SKM-1 treated with dmso at 0.1 percent for 144 hours (cell line): ENCODE results near the gene ZBTB17.
"Not testable (repeated sequence)": the region's sequence is repeated elsewhere in the genome, so short reads cannot be mapped to it uniquely, and the experiment has no call there.

Experiments
- DNase-seq: peaks from one replicate; lab custom pipeline; 2025; ENCODE audit not compliant: unreplicated experiment; lab: John Stamatoyannopoulos, UW

Gene ZBTB17

DNA sequence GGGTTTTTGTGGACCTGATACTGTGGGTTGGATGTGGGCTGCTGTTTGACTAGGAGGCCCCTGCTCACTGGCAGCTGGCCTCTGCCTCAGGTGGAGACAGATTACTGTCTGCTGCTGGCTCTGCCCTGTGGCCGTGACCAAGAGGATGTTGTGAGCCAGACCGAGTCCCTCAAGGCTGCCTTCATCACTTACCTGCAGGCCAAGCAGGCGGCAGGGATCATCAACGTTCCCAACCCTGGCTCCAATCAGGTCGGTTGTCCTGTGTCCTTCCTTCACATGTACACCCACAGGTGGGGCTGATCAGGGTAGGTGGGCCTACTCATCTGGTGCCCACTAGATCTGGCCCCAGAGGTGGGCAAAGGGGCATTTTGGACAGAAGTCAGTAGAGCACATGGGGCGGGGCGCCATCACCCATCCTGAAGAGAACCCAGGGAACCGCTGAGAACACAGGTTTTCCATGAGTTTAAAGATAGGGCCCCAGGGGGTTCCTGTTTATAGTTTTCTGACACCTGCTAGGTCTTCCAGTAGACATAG, 37.2 kb downstream of the ZBTB17 start:
- no peak for DNase-seq

DNA sequence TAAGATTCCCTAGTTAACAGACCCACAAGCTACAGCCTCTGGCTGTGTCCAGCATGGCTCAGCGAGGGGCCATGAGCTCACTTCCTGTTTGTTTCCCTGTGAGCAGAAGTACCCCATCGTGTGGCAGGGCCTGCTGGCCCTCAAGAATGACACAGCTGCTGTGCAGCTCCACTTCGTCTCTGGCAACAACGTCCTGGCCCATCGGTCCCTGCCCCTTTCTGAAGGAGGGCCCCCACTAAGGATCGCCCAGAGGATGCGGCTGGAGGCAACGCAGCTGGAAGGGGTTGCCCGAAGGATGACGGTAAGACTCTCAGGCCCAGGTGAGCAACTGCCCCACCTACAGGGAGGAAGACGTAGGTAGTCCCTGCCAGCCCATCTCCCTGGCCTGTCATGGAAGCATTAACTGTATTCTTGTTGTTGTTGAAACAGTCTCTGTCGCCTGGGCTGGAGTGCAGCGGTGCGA, 38.2 kb downstream of the ZBTB17 start:
- no peak for DNase-seq

DNA sequence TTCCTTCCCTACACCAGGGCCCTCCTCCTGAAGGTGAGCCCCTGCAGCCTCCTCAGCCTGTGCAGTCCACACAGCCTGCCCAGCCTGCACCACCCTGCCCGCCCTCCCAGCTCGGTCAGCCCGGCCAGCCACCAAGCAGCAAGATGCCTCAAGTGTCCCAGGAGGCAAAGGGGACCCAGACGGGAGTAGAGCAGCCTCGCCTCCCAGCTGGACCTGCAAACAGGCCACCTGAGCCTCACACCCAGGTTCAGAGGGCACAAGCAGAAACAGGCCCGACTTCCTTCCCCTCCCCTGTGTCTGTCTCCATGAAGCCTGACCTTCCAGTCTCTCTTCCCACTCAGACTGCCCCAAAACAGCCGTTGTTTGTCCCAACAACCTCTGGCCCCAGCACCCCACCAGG, 38.8 kb downstream of the ZBTB17 start:
- no peak for DNase-seq

DNA sequence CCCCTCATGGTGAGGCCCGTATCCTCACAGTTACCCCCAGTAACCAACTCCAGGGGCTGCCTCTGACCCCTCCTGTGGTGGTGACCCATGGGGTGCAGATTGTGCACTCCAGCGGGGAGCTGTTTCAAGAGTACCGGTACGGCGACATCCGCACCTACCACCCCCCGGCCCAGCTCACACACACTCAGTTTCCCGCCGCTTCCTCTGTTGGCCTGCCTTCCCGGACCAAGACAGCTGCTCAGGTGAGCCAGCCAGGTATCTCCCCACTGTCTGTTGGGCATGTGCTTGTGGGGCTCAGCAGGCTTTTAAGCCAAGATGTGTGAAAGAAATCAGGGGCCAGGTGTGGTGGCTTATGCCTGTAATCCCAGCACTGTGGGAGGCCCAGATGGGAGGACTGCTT, 39.9 kb downstream of the ZBTB17 start:
- DNase-seq = no peak

DNA sequence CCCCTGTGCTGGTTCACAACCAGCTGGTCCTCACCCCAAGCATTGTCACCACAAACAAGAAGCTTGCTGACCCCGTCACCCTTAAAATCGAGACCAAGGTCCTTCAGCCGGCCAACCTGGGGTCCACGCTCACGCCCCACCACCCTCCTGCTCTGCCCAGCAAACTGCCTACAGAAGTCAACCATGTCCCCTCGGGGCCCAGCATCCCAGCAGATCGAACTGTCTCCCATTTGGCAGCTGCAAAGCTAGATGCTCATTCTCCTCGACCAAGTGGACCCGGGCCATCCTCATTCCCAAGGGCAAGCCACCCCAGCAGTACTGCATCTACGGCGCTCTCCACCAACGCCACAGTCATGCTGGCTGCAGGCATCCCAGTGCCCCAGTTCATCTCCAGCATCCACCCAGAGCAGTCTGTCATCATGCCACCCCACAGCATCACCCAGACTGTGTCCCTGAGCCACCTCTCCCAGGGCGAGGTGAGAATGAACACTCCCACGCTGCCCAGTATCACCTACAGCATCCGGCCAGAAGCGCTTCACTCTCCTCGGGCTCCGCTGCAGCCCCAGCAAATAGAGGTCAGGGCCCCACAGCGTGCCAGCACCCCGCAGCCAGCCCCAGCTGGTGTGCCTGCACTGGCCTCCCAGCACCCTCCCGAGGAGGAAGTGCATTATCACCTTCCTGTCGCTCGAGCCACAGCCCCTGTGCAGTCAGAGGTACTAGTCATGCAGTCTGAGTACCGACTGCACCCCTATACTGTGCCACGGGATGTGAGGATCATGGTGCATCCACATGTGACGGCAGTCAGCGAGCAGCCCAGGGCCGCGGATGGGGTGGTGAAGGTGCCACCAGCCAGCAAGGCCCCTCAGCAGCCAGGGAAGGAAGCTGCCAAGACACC, 40.6 kb downstream of the ZBTB17 start:
- no peak for DNase-seq

DNA sequence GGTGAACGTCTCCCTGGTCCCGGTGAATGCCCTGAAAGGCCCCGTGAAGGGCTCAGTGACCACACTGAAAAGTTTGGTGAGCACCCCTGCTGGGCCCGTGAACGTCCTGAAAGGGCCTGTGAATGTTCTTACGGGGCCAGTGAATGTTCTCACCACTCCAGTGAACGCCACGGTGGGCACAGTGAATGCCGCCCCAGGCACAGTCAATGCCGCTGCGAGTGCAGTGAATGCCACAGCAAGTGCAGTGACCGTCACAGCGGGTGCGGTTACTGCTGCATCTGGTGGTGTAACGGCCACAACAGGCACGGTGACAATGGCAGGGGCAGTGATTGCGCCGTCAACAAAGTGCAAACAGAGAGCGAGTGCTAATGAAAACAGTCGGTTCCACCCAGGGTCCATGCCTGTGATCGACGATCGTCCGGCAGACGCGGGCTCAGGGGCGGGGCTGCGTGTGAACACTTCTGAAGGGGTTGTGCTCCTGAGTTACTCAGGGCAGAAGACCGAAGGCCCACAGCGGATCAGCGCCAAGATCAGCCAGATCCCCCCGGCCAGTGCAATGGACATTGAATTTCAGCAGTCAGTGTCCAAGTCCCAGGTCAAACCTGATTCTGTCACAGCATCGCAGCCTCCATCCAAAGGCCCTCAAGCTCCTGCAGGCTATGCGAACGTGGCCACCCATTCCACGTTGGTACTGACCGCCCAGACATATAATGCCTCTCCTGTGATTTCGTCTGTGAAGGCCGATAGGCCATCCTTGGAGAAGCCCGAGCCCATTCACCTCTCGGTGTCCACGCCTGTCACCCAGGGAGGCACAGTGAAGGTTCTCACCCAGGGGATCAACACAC, 41.5 kb downstream of the ZBTB17 start:
- no peak for DNase-seq

DNA sequence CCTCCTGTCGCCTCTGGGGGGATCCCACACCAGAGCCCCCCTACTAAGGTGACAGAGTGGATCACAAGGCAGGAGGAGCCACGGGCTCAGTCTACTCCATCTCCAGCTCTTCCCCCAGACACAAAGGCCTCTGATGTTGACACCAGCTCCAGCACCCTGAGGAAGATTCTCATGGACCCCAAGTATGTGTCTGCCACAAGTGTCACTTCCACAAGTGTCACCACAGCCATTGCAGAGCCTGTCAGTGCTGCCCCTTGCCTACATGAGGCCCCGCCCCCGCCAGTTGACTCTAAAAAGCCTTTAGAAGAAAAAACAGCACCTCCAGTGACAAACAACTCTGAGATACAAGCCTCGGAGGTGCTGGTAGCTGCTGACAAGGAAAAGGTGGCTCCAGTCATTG, 42.2 kb downstream of the ZBTB17 start:
- no peak for DNase-seq

DNA sequence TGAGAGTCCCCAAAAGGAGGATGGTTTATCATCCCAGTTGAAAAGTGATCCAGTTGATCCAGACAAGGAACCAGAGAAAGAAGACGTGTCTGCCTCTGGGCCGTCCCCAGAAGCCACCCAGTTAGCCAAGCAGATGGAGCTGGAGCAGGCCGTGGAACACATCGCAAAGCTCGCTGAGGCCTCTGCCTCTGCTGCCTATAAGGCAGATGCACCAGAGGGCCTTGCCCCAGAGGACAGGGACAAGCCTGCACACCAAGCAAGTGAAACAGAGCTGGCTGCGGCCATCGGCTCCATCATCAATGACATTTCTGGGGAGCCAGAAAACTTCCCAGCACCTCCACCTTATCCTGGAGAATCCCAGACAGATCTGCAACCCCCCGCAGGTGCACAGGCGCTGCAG, 43.3 kb downstream of the ZBTB17 start:
- no peak for DNase-seq

DNA sequence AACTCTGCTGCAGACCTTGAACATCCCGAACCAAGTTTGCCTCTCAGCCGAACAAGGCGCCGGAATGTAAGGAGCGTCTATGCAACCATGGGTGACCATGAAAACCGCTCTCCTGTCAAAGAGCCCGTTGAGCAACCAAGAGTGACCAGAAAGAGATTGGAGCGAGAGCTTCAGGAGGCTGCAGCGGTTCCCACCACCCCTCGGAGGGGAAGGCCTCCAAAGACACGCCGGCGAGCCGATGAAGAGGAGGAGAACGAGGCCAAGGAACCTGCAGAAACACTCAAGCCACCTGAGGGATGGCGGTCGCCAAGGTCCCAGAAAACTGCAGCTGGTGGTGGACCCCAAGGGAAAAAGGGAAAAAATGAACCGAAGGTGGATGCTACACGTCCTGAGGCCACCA, 44.0 kb downstream of the ZBTB17 start:
- DNase-seq = no peak

DNA sequence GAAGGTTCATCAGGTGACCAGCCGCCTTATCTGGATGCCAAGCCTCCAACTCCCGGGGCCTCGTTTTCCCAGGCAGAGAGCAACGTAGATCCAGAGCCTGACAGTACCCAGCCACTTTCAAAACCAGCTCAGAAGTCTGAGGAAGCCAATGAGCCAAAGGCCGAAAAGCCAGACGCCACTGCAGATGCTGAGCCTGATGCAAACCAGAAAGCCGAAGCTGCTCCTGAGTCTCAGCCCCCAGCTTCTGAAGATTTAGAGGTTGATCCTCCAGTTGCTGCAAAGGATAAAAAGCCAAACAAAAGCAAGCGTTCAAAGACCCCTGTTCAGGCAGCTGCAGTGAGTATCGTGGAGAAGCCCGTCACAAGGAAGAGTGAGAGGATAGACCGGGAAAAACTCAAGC, 44.5 kb downstream of the ZBTB17 start:
- no peak for DNase-seq

DNA sequence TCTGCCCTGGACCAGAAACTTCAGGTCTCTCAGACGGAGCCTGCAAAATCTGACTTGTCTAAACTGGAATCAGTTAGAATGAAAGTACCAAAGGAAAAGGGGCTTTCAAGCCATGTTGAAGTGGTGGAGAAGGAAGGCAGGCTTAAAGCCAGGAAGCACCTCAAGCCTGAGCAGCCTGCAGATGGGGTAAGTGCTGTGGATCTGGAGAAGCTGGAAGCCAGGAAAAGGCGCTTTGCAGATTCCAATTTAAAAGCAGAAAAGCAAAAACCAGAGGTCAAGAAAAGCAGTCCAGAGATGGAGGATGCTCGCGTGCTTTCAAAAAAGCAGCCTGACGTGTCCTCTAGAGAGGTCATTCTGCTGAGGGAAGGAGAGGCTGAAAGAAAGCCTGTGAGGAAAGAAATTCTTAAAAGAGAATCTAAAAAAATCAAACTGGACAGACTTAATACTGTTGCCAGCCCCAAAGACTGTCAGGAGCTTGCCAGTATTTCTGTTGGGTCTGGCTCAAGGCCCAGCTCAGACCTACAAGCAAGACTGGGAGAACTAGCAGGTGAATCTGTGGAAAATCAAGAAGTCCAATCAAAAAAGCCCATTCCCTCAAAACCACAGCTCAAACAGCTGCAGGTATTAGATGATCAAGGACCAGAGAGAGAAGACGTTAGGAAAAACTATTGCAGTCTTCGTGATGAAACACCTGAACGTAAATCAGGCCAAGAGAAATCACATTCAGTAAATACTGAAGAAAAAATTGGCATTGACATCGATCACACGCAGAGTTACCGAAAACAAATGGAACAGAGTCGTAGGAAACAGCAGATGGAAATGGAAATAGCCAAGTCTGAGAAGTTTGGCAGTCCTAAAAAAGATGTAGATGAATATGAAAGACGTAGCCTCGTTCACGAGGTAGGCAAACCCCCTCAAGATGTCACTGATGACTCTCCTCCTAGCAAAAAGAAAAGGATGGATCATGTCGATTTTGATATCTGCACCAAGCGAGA, 46.6 kb downstream of the ZBTB17 start:
- DNase-seq = no peak

DNA sequence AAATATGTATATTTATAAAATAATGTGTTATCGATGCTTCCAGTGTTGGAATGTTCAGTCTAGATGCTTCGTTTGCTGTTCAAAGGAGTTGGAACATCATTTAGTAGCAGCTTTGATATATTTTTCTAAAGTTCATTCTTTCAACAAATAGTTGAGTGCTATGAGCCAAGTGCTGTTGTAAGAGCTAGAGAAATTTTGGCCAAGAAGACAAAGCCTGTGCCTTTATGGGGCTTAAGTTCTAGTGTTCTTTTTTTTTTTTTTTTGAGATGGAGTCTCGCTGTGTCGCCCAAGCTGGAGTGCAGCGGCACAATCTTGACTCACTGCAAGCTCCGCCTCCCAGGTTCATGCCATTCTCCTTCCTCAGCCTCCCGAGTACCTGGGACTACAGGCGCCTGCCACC, 49.5 kb downstream of the ZBTB17 start:
- DNase-seq = not testable (repeated sequence)

DNA sequence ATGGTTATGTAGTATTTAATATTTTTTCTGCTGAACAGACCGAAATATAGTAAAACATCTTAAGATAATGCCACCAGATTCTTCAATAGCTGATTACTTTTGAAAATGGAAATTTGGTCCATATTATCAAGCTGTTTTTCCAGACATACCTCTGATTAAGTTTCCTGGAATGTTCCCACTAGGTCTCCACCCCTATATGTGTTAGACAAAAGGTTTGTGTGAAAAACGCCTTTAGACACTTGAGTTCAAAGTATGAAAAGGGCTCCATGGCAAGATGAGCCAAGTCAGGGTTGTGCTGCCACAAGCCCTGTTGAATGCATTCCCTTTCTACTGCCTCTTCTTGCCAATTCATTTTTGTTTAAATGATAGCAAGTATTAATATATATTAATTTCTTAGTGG, 52.7 kb downstream of the ZBTB17 start:
- DNase-seq = no peak

DNA sequence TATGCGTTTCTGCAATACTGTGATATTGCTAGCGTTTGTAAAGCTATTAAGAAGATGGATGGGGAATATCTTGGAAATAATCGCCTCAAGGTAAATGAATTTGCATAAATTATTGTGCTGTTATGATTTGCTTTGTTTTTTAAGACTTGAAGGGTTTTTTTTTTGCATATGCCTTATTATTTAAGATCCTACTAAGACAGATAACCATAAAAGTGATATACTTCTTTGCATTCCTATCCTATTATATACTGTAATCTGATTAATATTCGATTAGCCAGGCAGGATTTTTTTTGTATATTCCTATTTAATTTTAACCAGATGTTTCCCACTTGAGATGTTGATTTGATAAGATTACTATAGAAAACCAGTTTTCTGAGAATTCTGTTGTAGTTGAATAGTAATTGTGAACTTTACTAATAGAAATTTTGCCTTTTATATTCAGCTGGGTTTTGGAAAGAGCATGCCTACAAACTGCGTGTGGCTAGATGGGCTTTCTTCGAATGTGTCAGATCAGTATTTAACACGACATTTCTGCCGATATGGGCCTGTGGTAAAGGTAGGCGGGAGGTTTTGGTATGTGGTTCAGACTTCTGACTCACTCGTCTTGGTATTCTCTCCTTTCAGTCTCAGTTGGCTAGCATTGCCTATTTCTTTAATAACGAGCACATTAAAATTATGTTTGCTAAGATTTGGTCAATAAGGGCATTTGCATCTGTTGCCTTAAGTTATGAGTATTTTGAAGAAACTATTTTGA, 56.8 kb downstream of the ZBTB17 start:
- no peak for DNase-seq

DNA sequence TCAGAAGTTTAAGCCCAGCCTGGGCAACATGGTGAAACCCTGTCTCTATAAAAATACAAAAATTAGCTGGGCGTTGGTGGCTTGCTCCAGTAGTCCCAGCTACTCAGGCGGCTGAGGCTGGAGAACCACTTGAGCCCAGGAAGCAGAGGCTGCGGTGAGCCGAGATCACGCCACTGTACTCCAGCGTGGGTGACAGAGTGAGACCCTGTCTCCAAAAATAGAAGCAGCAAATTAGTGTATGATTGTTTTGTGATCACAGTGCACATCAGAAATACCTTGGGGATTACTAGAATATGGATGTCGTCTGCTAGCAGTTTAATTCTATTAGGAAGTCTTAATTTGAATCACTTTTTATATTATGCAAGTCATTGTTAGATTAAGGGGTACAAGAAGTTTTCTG, 59.0 kb downstream of the ZBTB17 start:
- DNase-seq = no peak

DNA sequence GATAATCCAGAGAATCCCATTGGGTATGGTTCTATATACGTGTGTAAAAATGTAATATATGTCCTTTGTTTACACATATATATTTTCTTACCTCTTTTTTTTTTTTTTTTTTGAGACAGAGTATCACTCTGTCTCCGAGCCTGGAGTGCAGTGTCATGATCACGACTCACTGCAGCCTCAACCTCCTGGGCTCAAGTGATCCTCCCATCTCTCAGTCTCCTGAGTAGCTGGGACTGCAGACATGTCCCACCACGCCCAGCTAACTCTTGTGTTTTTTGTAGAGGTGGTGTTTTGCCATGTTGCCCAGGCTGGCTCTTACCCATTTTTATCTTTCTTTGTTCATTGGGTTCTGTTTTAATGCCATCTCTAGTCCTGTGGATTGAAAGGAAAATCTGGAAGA, 59.5 kb downstream of the ZBTB17 start:
- DNase-seq = no peak

DNA sequence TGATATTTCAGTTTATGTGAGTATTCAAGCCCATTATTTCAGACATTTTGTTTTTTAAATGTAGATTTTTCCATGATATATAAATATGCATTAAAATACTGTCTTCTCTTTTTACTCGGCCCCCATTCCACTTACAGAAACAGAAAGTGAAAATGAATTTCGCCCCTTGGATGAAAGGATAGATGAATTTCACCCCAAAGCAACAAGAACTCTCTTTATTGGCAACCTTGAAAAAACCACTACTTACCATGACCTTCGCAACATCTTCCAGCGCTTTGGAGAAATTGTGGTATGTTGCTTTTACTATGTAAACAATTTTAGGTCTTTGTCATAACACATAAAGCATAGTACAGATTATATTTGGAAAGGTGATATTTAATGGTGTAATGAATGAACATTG, 59.9 kb downstream of the ZBTB17 start:
- DNase-seq = no peak

DNA sequence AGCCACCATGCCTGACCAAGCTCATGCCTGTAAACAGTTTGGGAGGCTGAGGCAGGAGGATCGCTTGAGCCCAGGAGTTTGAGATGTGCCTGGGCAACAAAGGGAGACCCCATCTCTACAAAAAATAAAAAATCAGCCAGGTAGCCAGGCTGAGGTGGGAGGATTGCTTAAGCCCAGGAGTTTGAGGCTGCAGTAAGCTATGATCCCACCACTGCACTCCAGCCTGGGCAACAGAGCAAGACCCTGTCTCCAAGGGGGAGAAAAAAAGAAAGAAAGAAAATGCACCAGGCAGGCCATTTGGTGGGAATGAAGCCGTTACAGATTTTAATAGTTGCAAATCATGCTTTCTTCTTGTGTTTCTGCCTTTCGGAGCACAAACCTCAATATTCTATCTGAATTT, 62.3 kb downstream of the ZBTB17 start:
- DNase-seq = not testable (repeated sequence)

DNA sequence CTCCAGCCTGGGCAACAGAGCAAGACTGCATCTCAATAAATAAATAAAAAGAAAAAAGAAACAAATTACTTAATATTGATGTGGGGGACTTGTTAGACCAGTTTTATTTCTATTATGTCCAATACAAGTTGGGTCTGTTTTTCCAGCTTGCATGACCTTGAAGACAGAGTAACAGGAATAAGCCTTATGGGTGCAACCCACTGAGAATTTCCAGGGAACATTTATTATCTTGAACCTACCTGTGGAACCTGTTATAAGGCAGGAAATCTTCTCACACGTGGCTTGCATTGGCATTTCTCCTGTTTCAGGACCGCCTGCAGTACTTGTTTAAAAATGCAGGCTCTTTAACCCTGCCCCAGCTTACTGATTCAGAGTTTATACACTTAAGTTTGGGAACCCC, 64.0 kb downstream of the ZBTB17 start:
- no peak for DNase-seq

DNA sequence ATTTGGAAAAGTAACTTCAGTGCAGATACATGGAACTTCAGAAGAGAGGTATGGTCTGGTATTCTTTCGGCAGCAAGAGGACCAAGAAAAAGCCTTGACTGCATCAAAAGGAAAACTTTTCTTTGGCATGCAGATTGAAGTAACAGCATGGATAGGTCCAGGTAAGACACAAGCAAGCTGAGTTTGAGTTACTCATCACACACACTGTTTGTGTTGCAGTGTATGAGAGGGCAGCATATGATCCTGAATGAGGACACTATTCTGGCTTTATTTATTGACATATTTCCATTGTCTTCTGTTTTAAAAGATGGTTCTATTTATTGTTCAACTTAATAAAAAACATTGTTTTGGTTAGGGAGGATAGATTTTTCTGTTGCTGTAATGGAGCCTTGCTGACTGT, 64.8 kb downstream of the ZBTB17 start:
- no peak for DNase-seq
